GM12801 (cell line): ENCODE measurements around the gene TYMP.

ENCODE experiments used
- TF ChIP-seq, protein P1 (sequence below): IDR thresholded peaks from one replicate; pipeline ENCODE4 v1.5.1; 2011; ENCODE audit warnings: control low read depth; ENCODE audit not compliant: insufficient read length; ENCODE audit errors: extremely low read depth

Gene TYMP

DNA sequence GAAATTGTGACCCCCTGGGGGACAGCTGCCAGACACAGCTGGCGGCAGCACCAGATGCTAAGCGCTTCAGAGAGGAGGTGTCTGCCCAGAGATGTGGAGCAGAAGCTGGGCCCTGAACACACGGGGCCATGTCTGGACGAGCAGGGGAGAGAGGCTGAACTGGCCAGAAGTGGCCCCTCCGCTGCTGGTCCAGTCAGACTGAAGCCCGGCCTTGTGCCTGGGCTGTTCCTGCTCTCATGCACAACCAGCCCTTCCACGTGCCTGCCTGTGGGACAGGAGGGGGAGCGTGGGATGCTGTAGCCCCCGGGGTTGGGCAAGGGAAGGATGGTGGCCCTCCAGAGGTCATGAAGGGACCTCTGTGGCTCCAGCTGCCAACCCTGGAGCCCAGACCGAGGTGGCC, 46.7 kb downstream of the TYMP start:
- TF ChIP-seq, protein P1, sequence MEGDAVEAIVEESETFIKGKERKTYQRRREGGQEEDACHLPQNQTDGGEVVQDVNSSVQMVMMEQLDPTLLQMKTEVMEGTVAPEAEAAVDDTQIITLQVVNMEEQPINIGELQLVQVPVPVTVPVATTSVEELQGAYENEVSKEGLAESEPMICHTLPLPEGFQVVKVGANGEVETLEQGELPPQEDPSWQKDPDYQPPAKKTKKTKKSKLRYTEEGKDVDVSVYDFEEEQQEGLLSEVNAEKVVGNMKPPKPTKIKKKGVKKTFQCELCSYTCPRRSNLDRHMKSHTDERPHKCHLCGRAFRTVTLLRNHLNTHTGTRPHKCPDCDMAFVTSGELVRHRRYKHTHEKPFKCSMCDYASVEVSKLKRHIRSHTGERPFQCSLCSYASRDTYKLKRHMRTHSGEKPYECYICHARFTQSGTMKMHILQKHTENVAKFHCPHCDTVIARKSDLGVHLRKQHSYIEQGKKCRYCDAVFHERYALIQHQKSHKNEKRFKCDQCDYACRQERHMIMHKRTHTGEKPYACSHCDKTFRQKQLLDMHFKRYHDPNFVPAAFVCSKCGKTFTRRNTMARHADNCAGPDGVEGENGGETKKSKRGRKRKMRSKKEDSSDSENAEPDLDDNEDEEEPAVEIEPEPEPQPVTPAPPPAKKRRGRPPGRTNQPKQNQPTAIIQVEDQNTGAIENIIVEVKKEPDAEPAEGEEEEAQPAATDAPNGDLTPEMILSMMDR = no peak

DNA sequence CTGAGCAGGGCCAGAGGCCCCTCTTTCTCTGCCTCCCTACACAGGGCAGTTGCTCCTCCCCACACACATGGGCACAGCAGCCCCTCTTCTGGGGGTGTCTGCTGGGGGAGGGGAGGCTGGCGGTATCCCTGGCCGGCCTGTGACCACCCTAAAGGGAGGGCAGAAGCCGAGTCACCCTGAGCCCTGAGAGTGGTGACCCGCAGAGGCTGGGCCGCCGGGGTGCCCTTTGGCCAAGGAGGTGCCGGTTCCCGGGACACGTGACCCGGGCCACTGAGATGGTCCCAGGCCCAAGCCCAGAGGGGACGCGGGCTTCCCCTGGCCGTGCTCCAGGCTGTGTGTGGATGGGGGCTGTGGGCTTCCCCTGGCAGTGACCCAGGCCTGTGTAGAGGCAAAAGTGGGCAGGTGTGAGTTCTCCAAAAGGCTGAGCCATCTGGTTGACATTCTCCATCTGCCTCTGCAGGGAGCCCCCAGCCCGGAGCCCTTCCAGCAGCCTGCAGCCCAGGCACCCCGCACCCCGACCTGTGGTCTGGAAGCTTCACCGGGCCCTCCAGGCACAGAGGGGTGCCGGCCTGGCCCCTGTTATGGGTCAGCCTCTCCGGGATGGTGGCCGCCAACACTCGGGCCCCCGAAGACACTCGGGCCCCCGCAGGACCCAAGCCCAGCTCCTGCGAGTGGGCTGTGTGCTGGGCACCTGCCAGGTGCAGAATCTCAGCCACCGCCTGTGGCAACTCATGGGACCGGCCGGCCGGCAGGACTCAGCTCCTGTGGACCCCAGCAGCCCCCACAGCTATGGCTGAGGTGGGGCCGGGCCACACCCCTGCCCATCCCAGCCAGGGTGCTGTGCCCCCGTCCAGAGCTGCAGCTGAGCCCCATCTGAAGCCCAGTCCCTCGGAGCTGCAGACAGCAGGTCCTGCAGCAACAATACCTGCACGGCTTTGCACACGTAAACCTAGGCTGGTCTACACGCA, 47.4 kb downstream of the TYMP start:
- TF ChIP-seq, protein P1 = no peak

DNA sequence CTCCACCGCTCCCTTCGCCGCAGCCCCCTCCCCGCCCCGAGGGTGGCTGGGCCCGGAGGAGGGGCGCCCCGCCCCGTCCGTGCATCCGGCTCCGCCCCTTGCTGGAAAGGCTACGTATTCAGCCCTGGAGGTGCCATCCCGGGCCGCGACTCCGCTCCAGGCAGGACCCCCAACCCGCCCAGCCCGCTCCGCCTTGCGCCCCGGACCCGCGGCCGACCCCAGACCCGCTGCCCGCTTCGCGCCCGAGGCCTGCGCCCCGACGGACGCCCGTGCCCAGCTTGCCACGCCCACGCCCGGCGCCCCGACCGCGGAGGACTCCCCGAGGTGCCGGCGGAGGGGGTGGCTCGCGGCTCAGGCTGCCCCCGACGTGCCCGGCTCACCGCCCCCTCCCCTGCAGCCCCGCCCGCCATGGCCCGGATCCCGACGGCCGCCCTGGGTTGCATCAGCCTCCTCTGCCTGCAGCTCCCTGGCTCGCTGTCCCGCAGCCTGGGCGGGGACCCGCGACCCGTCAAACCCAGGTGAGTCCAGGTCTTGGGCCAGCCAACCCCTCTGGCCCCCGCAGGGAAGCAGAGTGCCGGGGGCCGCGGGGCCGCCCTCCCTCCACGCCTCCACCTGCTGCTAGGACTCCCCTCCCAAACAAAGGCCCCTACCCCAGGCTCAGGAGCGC, 48.2 kb downstream of the TYMP start, which contains the start of gene ADM2:
Gene ADM2 (plus strand): TSS at position 104 of the 667 bp plus-strand sequence. CDS start 305 bp downstream, at position 409.
- TF ChIP-seq, protein P1 = no peak

- TF ChIP-seq, protein P1 = no peak
Observed at GRCh38 chr22:50481045-50481439, 48.8 kb downstream of the TYMP start.

DNA sequence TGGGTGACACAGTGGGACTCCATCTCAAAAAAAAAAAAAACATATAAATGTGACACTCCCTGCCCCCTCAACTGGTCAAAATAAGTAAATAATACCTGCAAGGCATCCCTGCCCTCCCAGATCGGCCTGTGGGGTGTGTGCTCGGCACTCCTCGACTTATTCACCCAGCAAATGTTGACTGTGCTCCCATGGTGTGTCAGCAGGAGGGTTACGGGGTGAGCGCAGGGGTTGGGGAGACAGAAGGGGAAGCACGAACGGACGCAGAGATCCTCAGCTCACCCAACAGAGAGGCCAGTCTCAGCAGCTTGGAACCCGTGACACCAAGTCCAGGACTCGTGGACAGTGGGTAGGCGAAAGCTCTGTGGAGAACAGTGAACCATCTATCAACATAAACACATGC, 50.1 kb downstream of the TYMP start:
- TF ChIP-seq, protein P1 = no peak

DNA sequence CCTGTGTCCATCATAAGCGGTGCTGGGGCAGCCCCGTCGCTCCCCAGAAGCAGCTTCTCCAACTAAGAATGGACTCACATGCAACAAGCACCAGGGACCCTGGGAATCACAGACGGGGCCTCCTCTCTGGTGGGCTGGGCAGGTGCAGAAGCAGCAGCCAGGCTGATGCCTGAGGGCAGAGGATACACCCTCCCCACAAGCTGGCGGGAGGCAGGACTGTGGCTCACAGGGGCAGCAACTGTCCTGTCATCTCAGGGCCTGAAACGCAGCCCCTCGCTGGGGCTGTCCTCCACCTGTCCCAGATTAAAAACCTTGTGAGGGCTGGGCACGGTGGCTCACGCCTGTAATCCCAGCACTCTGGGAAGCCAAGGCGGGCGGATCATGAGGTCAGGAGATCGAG, 51.9 kb downstream of the TYMP start:
- TF ChIP-seq, protein P1 = no peak

DNA sequence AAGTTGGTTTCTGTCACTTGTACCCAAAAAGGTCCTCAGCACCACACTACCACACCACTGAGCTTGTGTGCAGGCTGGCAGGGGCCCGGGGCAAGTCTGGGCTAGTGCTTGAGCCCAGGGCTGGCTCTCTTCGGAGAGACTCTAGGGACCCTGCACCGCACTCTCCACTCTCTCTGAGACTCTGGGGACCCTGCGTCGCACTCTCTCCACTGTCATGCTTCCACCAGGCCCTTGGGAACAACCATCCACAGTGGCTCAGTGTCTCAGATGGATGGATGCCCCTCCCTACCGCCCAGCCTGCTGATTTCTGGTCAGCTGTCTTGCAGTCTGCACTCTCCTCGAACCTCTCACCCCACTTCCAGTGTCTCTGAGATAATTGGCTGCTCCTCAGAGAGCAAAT, 52.9 kb downstream of the TYMP start:
- TF ChIP-seq, protein P1 = no peak
